MM.1S (cell line): ENCODE measurements around the gene DIRAS2.

Source experiments
- DNase-seq: peaks from one replicate; pipeline ENCODE4 v3.0.0-alpha.2; 2015
- H2AFZ ChIP-seq: fragments of 300-600 bp; sonication (generic); 2 replicates; pipeline ENCODE4 v1.6.0; 2016; ENCODE audit warnings: antibody characterized with exemption, low read length
- H3F3A ChIP-seq: fragments of 300-600 bp; sonication (generic); 2 replicates; pipeline ENCODE4 v1.6.1; 2016; ENCODE audit warnings: mild to moderate bottlenecking, antibody characterized with exemption, low read length, moderate library complexity, mixed read lengths; ENCODE audit not compliant: insufficient read depth
- H3K27ac ChIP-seq: fragments of 300-600 bp; sonication (generic); 2 replicates; pipeline ENCODE4 v1.5.1; 2016; ENCODE audit warnings: mild to moderate bottlenecking, low read length
- H3K27me3 ChIP-seq: fragments of 300-600 bp; sonication (generic); replicated peaks from 2 replicates; pipeline ENCODE4 v1.6.0; 2016; ENCODE audit warnings: low read length; ENCODE audit not compliant: insufficient read depth
- H3K36me3 ChIP-seq: fragments of 300-600 bp; sonication (generic); replicated peaks from 2 replicates; pipeline ENCODE4 v1.6.1; 2016; ENCODE audit warnings: mild to moderate bottlenecking, low read length, mixed read lengths; ENCODE audit not compliant: insufficient read depth
- H3K4me1 ChIP-seq: fragments of 300-600 bp; sonication (generic); 2 replicates; pipeline ENCODE4 v1.6.1; 2016; ENCODE audit warnings: low read length, mixed read lengths
- H3K4me2 ChIP-seq: fragments of 300-600 bp; sonication (generic); 2 replicates; pipeline ENCODE4 v1.6.0; 2016; ENCODE audit warnings: low read depth, low read length
- H3K4me3 ChIP-seq: fragments of 300-600 bp; sonication (generic); 2 replicates; pipeline ENCODE4 v1.5.1; 2016; ENCODE audit warnings: low read length, mixed read lengths
- H3K79me2 ChIP-seq: fragments of 300-600 bp; sonication (generic); 2 replicates; pipeline ENCODE4 v1.6.1; 2016; ENCODE audit warnings: mixed run types, low read length, mixed read lengths
- H3K9ac ChIP-seq: fragments of 300-600 bp; sonication (generic); 2 replicates; pipeline ENCODE4 v1.6.1; 2016; ENCODE audit warnings: low read length, mixed read lengths
- H3K9me2 ChIP-seq: fragments of 300-600 bp; sonication (generic); replicated peaks from 2 replicates; pipeline ENCODE4 v1.6.1; 2016; ENCODE audit warnings: mild to moderate bottlenecking, low read length, mixed read lengths; ENCODE audit not compliant: insufficient read depth
- H3K9me3 ChIP-seq: fragments of 300-600 bp; sonication (generic); replicated peaks from 2 replicates; pipeline ENCODE4 v1.6.1; 2016; ENCODE audit warnings: mild to moderate bottlenecking, low read length, mixed read lengths; ENCODE audit not compliant: insufficient read depth
- H4K20me1 ChIP-seq: fragments of 300-600 bp; sonication (generic); 2 replicates; pipeline ENCODE4 v1.6.1; 2016; ENCODE audit warnings: mild to moderate bottlenecking, low read length, moderate library complexity, mixed read lengths; ENCODE audit not compliant: insufficient read depth
- CTCF ChIP-seq: fragments of 300-600 bp; sonication (generic); IDR thresholded peaks from 2 replicates; pipeline ENCODE4 v1.5.1; 2016; ENCODE audit warnings: antibody characterized with exemption, low read length, mixed read lengths
- EZH2 ChIP-seq: fragments of 300-600 bp; sonication (generic); optimal IDR thresholded peaks from 2 replicates; pipeline ENCODE3; 2017; ENCODE audit warnings: low read depth, mild to moderate bottlenecking, antibody characterized with exemption, low read length, mixed read lengths
- EZH2phosphoT487 ChIP-seq: fragments of 300-600 bp; sonication (generic); IDR thresholded peaks from 2 replicates; pipeline ENCODE4 v1.6.1; 2018; ENCODE audit warnings: antibody characterized with exemption, low read length

Gene DIRAS2

GRCh38 chr9:90616806-90617205, 25.8 kb downstream of the DIRAS2 start:
- Histone ChIP-seq H3K9ac (no peak overlapping the region), H3K36me3 (no peaks in the 10 kb centered on the region), H3K9me3 (no peaks in the 10 kb centered on the region), H3F3A (no peaks in the 10 kb centered on the region), H3K27ac (no peak overlapping the region), H3K9me2 (no peaks in the 10 kb centered on the region), H3K4me2 (no peak overlapping the region), H2AFZ (no peak overlapping the region), H3K4me1 (no peaks in the 10 kb centered on the region), H3K79me2 (no peaks in the 10 kb centered on the region), H3K4me3 (no peak overlapping the region), H3K27me3 (no peaks in the 10 kb centered on the region), H4K20me1 (no peaks in the 10 kb centered on the region)
- TF ChIP-seq CTCF (no peak), EZH2 (no peak), EZH2phosphoT487 (no peak)
- DNase-seq, result no peak

GRCh38 chr9:90613502-90613901, 29.1 kb downstream of the DIRAS2 start:
- Histone ChIP-seq H3K9ac (no peak overlapping the region), H3K27ac (no peak overlapping the region), H3K9me3 (no peaks in the 10 kb centered on the region), H3K27me3 (no peaks in the 10 kb centered on the region), H3K4me2 (no peak overlapping the region), H3F3A (no peaks in the 10 kb centered on the region), H4K20me1 (no peaks in the 10 kb centered on the region), H3K4me1 (no peaks in the 10 kb centered on the region), H2AFZ (no peak overlapping the region), H3K9me2 (no peaks in the 10 kb centered on the region), H3K79me2 (no peaks in the 10 kb centered on the region), H3K4me3 (no peak overlapping the region), H3K36me3 (no peaks in the 10 kb centered on the region)
- no peak for TF ChIP-seq CTCF
- no peak for TF ChIP-seq EZH2
- no peak for TF ChIP-seq EZH2phosphoT487
- DNase-seq, result no peak

- no peaks in the 10 kb centered on the region for H3K36me3 ChIP-seq
- H3K4me1 ChIP-seq, result no peaks in the 10 kb centered on the region
- no peak overlapping the region for H3K4me3 ChIP-seq
- TF ChIP-seq CTCF (no peak), EZH2phosphoT487 (no peak), EZH2 (no peak)
- no peak for DNase-seq
- H3K9me3 ChIP-seq, result no peaks in the 10 kb centered on the region
- no peak overlapping the region for H2AFZ ChIP-seq
- no peak overlapping the region for H3K9ac ChIP-seq
- H3K27ac ChIP-seq, result no peak overlapping the region
- no peaks in the 10 kb centered on the region for H3K79me2 ChIP-seq
- no peaks in the 10 kb centered on the region for H4K20me1 ChIP-seq
- H3K27me3 ChIP-seq, result no peaks in the 10 kb centered on the region
- no peaks in the 10 kb centered on the region for H3F3A ChIP-seq
- no peak overlapping the region for H3K4me2 ChIP-seq
- H3K9me2 ChIP-seq, result no peaks in the 10 kb centered on the region
These were observed 29.7 kb downstream of the DIRAS2 start for GRCh38 chr9:90612957-90613356.
